HepG2 (cell line): ENCODE results near the gene ZNF83. TPM values are rescaled to one million over a fixed set of nuclear protein-coding genes. Genes with fewer than 3 reads are reported as not detected.

ENCODE experiments used
- BHLHE40 ChIP-seq: IDR thresholded peaks from 2 replicates; pipeline ENCODE4 v1.6.1; 2011; ENCODE audit warnings: low read length, improper control_type of control experiment
- CAMTA2 ChIP-seq: sonication (generic); formaldehyde crosslinking; IDR thresholded peaks from 2 replicates; pipeline ENCODE4 v1.4.0; 2020; ENCODE audit warnings: mild to moderate bottlenecking, missing genetic modification reagents, borderline replicate concordance
- FOXM1 ChIP-seq: sonication (generic); formaldehyde crosslinking; IDR thresholded peaks from 2 replicates; pipeline ENCODE4 v1.5.0; 2020; ENCODE audit warnings: missing genetic modification reagents
- MTA3 ChIP-seq: sonication (generic); formaldehyde crosslinking; IDR thresholded peaks from 2 replicates; pipeline ENCODE4 v1.4.0; 2020; ENCODE audit warnings: missing genetic modification reagents
- NFKBIZ ChIP-seq: IDR thresholded peaks from 2 replicates; pipeline ENCODE4 v1.6.1; 2018; ENCODE audit warnings: missing genetic modification reagents, missing compliant biosample characterization
- PRPF4 ChIP-seq: fragments of 200-400 bp; formaldehyde crosslinking; IDR thresholded peaks from 2 replicates; pipeline ENCODE4 v1.6.1; 2016; ENCODE audit warnings: low read length, low read depth; ENCODE audit not compliant: poor library complexity, severe bottlenecking
- RBAK ChIP-seq: sonication (generic); formaldehyde crosslinking; IDR thresholded peaks from 2 replicates; pipeline ENCODE4 v1.5.1; 2020; ENCODE audit warnings: mild to moderate bottlenecking, missing genetic modification reagents
- SMYD3 ChIP-seq: sonication (generic); formaldehyde crosslinking; IDR thresholded peaks from 2 replicates; pipeline ENCODE4 v1.8.1; 2023; ENCODE audit warnings: mild to moderate bottlenecking, missing genetic modification reagents
- TARDBP ChIP-seq: sonication (generic); formaldehyde crosslinking; IDR thresholded peaks from 2 replicates; pipeline ENCODE4 v1.8.0; 2022; ENCODE audit warnings: mild to moderate bottlenecking, missing genetic modification reagents
- ZFP36L1 ChIP-seq: sonication (generic); formaldehyde crosslinking; IDR thresholded peaks from 2 replicates; pipeline ENCODE4 v1.8.0; 2022; ENCODE audit warnings: mild to moderate bottlenecking, missing genetic modification reagents, moderate library complexity
- ZNF616 ChIP-seq: sonication (generic); formaldehyde crosslinking; IDR thresholded peaks from 2 replicates; pipeline ENCODE4 v1.5.0; 2020; ENCODE audit warnings: low read depth, mild to moderate bottlenecking, missing genetic modification reagents
- ZNF709 ChIP-seq: sonication (generic); formaldehyde crosslinking; IDR thresholded peaks from 2 replicates; pipeline ENCODE4 v1.5.0; 2020; ENCODE audit warnings: mild to moderate bottlenecking, missing genetic modification reagents
- ZNF75D ChIP-seq: sonication (generic); formaldehyde crosslinking; IDR thresholded peaks from 2 replicates; pipeline ENCODE4 v1.8.1; 2023; ENCODE audit warnings: missing genetic modification reagents, mild to moderate bottlenecking, borderline replicate concordance
- polyA plus RNA-seq, 8 experiments: library from polyadenylated mRNA; depleted of rRNA in 3 of 8; stranded (reverse) in 7 of 8; unstranded in 1 of 8; fragments of >200 nt; fragmentation: Illumina TruSeq in 4 of 8; extraction: Trizol in 4 of 8; gene quantifications; 2 replicates each; pipeline versions ENCODE4 v1.2.1 to v1.2.3, GENCODE V29; 2011 to 2016; ENCODE audit warnings: low read depth in 4 of 8, missing spikeins in 1 of 8, mixed read lengths in 1 of 8; ENCODE audit not compliant: insufficient read depth in 1 of 8
- total RNA-seq, 5 experiments: library from RNA; depleted of rRNA; stranded (reverse); fragments of >200 nt; fragmentation: Illumina TruSeq; extraction: Trizol; gene quantifications; 2 replicates each; pipeline ENCODE4 v1.2.3, GENCODE V29; 2016; ENCODE audit warnings: low read depth in 1 of 5
- TF ChIP-seq, protein P1 (sequence below): sonication (generic); formaldehyde crosslinking; IDR thresholded peaks from 2 replicates; pipeline ENCODE4 v1.4.0; 2020; ENCODE audit warnings: missing genetic modification reagents
- TF ChIP-seq, protein P2 (sequence below): sonication (generic); formaldehyde crosslinking; IDR thresholded peaks from 2 replicates; pipeline ENCODE4 v1.4.0; 2020; ENCODE audit warnings: missing genetic modification reagents, borderline replicate concordance
- TF ChIP-seq, protein P3 (sequence below): IDR thresholded peaks from 2 replicates; pipeline ENCODE4 v1.6.1; 2016; ENCODE audit warnings: missing compliant biosample characterization, missing genetic modification reagents, borderline replicate concordance
- TF ChIP-seq, protein P4 (sequence below): sonication (generic); formaldehyde crosslinking; IDR thresholded peaks from 2 replicates; pipeline ENCODE4 v1.5.0; 2020; ENCODE audit warnings: mild to moderate bottlenecking, missing genetic modification reagents, moderate library complexity

Gene ZNF83
- total and polyA plus RNA-seq, 2 of the 13 experiments (the other 11 are each of a cell fraction or from before 2014, with no cell fraction given): 20.4 to 44.5 TPM

DNA sequence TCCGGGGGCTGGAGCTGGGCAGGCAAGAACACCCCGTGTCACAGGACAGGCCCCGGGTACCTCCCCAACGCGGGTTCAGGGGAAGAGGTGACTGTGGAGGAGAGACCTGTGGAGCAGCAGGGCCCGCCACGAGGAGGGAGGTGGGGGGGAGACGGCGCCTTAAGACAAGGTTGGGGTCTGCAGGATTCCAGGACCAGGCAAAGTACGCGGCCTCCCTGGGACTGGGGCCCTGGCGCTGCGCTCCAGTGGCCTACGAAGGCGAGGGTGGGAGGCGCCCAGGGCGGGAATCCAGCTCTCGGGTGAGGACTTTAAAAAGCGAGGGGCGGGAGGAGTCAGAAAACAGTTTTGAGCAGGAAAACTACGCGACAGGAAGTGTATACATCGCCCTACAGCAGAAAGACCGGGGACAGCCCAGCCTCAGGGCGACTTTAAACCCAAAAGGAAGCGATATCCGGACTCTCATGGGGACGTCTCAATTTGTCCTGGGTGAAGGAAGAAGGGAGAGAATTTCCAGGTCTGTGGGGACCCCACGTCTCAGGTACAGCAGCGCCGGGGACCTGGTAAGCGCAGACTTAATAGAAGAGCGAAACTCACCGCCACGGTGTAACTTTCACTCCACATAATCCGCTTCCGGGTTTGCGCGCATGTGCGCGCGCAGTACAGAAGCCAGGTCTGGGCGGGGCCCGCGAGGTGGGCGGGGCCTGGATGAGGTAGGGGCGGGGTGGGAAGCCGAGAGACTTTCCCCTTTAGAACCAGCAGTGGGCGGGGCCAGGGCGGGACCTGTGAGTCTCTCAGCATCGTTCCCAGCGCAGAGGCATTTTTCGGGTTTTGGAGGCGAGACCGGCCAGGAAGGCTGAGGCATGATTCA, at the start of gene ZNF83 (continued):
- TF ChIP-seq, protein P1, sequence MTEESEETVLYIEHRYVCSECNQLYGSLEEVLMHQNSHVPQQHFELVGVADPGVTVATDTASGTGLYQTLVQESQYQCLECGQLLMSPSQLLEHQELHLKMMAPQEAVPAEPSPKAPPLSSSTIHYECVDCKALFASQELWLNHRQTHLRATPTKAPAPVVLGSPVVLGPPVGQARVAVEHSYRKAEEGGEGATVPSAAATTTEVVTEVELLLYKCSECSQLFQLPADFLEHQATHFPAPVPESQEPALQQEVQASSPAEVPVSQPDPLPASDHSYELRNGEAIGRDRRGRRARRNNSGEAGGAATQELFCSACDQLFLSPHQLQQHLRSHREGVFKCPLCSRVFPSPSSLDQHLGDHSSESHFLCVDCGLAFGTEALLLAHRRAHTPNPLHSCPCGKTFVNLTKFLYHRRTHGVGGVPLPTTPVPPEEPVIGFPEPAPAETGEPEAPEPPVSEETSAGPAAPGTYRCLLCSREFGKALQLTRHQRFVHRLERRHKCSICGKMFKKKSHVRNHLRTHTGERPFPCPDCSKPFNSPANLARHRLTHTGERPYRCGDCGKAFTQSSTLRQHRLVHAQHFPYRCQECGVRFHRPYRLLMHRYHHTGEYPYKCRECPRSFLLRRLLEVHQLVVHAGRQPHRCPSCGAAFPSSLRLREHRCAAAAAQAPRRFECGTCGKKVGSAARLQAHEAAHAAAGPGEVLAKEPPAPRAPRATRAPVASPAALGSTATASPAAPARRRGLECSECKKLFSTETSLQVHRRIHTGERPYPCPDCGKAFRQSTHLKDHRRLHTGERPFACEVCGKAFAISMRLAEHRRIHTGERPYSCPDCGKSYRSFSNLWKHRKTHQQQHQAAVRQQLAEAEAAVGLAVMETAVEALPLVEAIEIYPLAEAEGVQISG: no peak
- no peak for TF ChIP-seq NFKBIZ (CRISPR knock-in tag)
- no peak for TF ChIP-seq ZNF616 (CRISPR knock-in tag)
- TF ChIP-seq ZNF709: no peak
- TF ChIP-seq ZNF75D: no peak
- TF ChIP-seq, protein P2, sequence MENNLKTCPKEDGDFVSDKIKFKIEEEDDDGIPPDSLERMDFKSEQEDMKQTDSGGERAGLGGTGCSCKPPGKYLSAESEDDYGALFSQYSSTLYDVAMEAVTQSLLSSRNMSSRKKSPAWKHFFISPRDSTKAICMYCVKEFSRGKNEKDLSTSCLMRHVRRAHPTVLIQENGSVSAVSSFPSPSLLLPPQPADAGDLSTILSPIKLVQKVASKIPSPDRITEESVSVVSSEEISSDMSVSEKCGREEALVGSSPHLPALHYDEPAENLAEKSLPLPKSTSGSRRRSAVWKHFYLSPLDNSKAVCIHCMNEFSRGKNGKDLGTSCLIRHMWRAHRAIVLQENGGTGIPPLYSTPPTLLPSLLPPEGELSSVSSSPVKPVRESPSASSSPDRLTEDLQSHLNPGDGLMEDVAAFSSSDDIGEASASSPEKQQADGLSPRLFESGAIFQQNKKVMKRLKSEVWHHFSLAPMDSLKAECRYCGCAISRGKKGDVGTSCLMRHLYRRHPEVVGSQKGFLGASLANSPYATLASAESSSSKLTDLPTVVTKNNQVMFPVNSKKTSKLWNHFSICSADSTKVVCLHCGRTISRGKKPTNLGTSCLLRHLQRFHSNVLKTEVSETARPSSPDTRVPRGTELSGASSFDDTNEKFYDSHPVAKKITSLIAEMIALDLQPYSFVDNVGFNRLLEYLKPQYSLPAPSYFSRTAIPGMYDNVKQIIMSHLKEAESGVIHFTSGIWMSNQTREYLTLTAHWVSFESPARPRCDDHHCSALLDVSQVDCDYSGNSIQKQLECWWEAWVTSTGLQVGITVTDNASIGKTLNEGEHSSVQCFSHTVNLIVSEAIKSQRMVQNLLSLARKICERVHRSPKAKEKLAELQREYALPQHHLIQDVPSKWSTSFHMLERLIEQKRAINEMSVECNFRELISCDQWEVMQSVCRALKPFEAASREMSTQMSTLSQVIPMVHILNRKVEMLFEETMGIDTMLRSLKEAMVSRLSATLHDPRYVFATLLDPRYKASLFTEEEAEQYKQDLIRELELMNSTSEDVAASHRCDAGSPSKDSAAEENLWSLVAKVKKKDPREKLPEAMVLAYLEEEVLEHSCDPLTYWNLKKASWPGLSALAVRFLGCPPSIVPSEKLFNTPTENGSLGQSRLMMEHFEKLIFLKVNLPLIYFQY (CRISPR knock-in tag): no peak
- TF ChIP-seq RBAK (CRISPR knock-in tag): no peak
- TF ChIP-seq FOXM1: no peak
- TF ChIP-seq, protein P3, sequence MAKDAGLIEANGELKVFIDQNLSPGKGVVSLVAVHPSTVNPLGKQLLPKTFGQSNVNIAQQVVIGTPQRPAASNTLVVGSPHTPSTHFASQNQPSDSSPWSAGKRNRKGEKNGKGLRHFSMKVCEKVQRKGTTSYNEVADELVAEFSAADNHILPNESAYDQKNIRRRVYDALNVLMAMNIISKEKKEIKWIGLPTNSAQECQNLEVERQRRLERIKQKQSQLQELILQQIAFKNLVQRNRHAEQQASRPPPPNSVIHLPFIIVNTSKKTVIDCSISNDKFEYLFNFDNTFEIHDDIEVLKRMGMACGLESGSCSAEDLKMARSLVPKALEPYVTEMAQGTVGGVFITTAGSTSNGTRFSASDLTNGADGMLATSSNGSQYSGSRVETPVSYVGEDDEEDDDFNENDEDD (CRISPR knock-in tag): no peak
- TF ChIP-seq, protein P4, sequence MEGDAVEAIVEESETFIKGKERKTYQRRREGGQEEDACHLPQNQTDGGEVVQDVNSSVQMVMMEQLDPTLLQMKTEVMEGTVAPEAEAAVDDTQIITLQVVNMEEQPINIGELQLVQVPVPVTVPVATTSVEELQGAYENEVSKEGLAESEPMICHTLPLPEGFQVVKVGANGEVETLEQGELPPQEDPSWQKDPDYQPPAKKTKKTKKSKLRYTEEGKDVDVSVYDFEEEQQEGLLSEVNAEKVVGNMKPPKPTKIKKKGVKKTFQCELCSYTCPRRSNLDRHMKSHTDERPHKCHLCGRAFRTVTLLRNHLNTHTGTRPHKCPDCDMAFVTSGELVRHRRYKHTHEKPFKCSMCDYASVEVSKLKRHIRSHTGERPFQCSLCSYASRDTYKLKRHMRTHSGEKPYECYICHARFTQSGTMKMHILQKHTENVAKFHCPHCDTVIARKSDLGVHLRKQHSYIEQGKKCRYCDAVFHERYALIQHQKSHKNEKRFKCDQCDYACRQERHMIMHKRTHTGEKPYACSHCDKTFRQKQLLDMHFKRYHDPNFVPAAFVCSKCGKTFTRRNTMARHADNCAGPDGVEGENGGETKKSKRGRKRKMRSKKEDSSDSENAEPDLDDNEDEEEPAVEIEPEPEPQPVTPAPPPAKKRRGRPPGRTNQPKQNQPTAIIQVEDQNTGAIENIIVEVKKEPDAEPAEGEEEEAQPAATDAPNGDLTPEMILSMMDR: no peak
- TF ChIP-seq ZFP36L1 (CRISPR knock-in tag): no peak
- no peak for TF ChIP-seq BHLHE40
- no peak for TF ChIP-seq SMYD3
- TF ChIP-seq PRPF4: no peak
- TF ChIP-seq MTA3 (CRISPR knock-in tag): no peak
- TF ChIP-seq CAMTA2 (CRISPR knock-in tag): no peak
- no peak for TF ChIP-seq TARDBP (CRISPR knock-in tag)
